ENCODE data around the gene TBX4. TPM values are rescaled to one million over a fixed set of nuclear protein-coding genes. Genes with fewer than 3 reads are reported as not detected.

The TBX4 gene
- total RNA-seq, 1 experiment from 2014 or later = not detected

DNA sequence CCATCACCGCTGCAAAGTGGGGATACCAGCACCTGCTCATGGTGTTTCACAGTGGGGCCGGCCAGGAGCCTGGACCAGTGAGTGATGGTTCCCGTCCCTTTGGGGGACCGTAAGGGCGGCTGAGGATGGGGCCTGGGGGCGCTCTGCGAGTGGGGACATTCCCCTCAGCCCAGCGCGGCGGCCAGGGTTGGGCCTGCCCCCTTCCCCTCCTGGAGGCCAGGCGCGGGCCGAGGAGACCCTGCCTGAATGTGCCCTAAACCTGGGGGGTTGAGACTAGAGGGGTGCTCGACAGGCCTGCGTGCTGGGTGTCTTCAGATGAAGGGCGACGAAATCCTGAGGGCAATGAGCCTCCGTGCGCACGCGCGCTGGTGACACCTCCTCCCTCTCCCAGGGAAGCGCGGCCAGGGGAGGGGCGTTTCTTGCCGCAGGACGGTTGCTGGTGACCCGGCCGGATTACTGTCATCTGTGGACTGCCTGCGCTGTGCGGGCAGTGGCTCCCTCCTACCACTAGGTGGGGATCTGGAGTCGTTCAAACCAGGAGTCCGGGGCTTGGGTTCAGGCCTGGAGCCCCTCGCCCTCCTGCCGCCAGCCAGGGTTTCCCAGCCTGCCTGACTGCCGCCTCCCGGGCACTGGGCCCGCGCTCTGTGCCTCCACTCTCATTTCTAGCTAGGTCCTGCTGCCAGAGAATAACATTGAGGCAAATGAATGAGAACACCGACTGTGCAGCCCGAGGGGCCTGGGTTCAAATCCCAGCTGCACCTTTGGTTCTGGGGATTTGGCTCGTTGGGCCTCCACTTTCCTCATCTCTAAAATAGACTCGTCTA, 35.5 kb upstream of the TBX4 start:
- H3K23ac ChIP-seq (ENCODE audit: insufficient read length, low read depth, low read length) = no peak overlapping the region
- WGBS (ENCODE audit: extremely low coverage, insufficient read length, low lambda C conversion rate) = no CpG with 5 or more reads among the region's 43 CpGs
- no peak overlapping the region for H4K91ac ChIP-seq (ENCODE audit: insufficient read length, low read depth, low read length)
- Mint-ChIP-seq H3K4me1 (peaks cover 10 to 15% of the 10 kb centered on the region in 2 experiments), H3K36me3 (ENCODE audit: insufficient read depth in 1 of 3, low read depth in 3 of 3) (no peaks in the 10 kb centered on the region; a peak in 1 of 7 replicates), H3K27ac (no peak overlapping the region), H3K9me3 (no peaks in the 10 kb centered on the region), H3K27me3 (ENCODE audit: low read depth) (peaks cover 81% of the 10 kb centered on the region), H3K4me3 (peak overlapping the region; percentile 42 to 57; a peak in 3 of 5 replicates)
- H4K5ac ChIP-seq (ENCODE audit: insufficient read length, low read depth, low read length) = no peak overlapping the region
- H3K27me3 ChIP-seq (ENCODE audit: insufficient read depth, low read length) = peaks cover 16% of the 10 kb centered on the region
- peak; percentile 99 for TF ChIP-seq CTCF (conservative IDR thresholded peaks at IDR 0.05)
- no peak overlapping the region for H2BK5ac ChIP-seq (ENCODE audit: insufficient read length, low read length)
- no peak overlapping the region for H2AK5ac ChIP-seq (ENCODE audit: insufficient read length, low read length)
- no peaks in the 10 kb centered on the region for H3K9me3 ChIP-seq (ENCODE audit: control insufficient read depth, low read depth, low read length)
- H3K79me2 ChIP-seq (ENCODE audit: insufficient read depth, low read length) = no peaks in the 10 kb centered on the region
- H2BK20ac ChIP-seq (ENCODE audit: low read depth, low read length, poor library complexity, severe bottlenecking) = no peak overlapping the region
- H3K79me1 ChIP-seq (ENCODE audit: insufficient read depth, low read depth, low read length, poor library complexity, severe bottlenecking) = no peaks in the 10 kb centered on the region
- H3K4me1 ChIP-seq (ENCODE audit: insufficient read depth, low read length) = peaks cover 2% of the 10 kb centered on the region; the same call in 1 of the 2 replicates
- no peak overlapping the region for H3K4ac ChIP-seq (ENCODE audit: low read depth, low read length)
- DNase-seq = peak; percentile 98
- no peak overlapping the region for H3K9ac ChIP-seq (ENCODE audit: extremely low read depth, insufficient read length, low read length)
- H3K56ac ChIP-seq (ENCODE audit: insufficient read length, low read depth, low read length) = no peak overlapping the region
- no peak overlapping the region for H3K18ac ChIP-seq (ENCODE audit: insufficient read length, low read depth, low read length)
- peaks cover 10% of the 10 kb centered on the region for H3K23me2 ChIP-seq (ENCODE audit: insufficient read length, low read depth, low read length, poor library complexity, severe bottlenecking)
- H3K27ac ChIP-seq (ENCODE audit: insufficient read length, low read depth, low read length) = no peak overlapping the region
- H4K20me1 ChIP-seq (ENCODE audit: control insufficient read depth, insufficient read depth, insufficient read length) = no peaks in the 10 kb centered on the region
- H4K8ac ChIP-seq (replicated peaks; ENCODE audit: insufficient read length, low read depth, low read length) = no peak overlapping the region
- H2BK15ac ChIP-seq (ENCODE audit: low read depth, low read length) = no peak overlapping the region
- no peak overlapping the region for H2AFZ ChIP-seq (ENCODE audit: low read length)
- no peak overlapping the region for H3T11ph ChIP-seq (ENCODE audit: low read length)
- no peak overlapping the region for H3K14ac ChIP-seq (ENCODE audit: insufficient read depth, low read length)
- peak overlapping the region; percentile 35 for H3K4me2 ChIP-seq (ENCODE audit: insufficient read depth, insufficient read length, low read length)
- no peak overlapping the region for H2BK120ac ChIP-seq (ENCODE audit: low read depth, low read length, poor library complexity, severe bottlenecking)
- H2BK12ac ChIP-seq (ENCODE audit: insufficient read length, low read depth, low read length) = no peak overlapping the region

Measured in H9 (cell line).